AG04449 (cell line): ENCODE measurements around the gene TIE1.

Experiments
- CTCF ChIA-PET: fragments of 350-600 bp; formaldehyde crosslinking; extraction: SDS; loops from one replicate; lab custom pipeline; 2021; ENCODE audit warnings: antibody characterized with exemption; lab: Yijun Ruan, JAX
- POLR2A ChIA-PET: fragments of 400-600, 350-600 bp; formaldehyde crosslinking; extraction: SDS; loops from one replicate; lab custom pipeline; 2020; ENCODE audit warnings: antibody characterized with exemption, inconsistent platforms; lab: Yijun Ruan, JAX
- DNase-seq: peaks from one replicate; pipeline ENCODE4 v3.0.0-alpha.2; 2010; ENCODE audit warnings: low read depth, low spot score
- H3K4me3 ChIP-seq: 2 replicates; pipeline ENCODE4 v1.5.1; 2011; ENCODE audit warnings: low read depth, mild to moderate bottlenecking, control low read depth, low read length
- CTCF ChIP-seq: IDR thresholded peaks from one replicate; pipeline ENCODE4 v1.5.1; 2011; ENCODE audit warnings: mild to moderate bottlenecking, moderate library complexity, low read length, control low read depth, inconsistent platforms; ENCODE audit not compliant: insufficient read depth; ENCODE audit errors: missing control alignments

TIE1 gene

GRCh38 chr1:43313771-43314170, 13.0 kb downstream of the TIE1 start:
- DNase-seq, result no peak
- CTCF ChIA-PET, result no interaction called here
- POLR2A ChIA-PET, result no interaction called here

GRCh38 chr1:43314233-43314632, 13.5 kb downstream of the TIE1 start:
- ChIA-PET CTCF (no interaction called here), POLR2A (no interaction called here)
- TF ChIP-seq CTCF, result no peak
- DNase-seq, result no peak
- H3K4me3 ChIP-seq, result no peak overlapping the region

More at GRCh38 chr1:43313771-43314170, 13.0 kb downstream of the TIE1 start:
- TF ChIP-seq CTCF, result no peak
- H3K4me3 ChIP-seq, result no peak overlapping the region

- POLR2A ChIA-PET, result no interaction called here
These were observed 14.7 kb downstream of the TIE1 start for GRCh38 chr1:43315481-43315880.

GRCh38 chr1:43315963-43316737, 15.4 kb downstream of the TIE1 start:
- H3K4me3 ChIP-seq, result no peak overlapping the region
- POLR2A ChIA-PET, result no interaction called here
- no peak for DNase-seq
- CTCF ChIA-PET, result interaction anchor here (0.7 to 1.2 kb wide), 2 partner anchors 14 to 23 kb away, joined by 3 read pairs; no protein-coding TSS in a partner anchor
- TF ChIP-seq CTCF, result no peak

More at GRCh38 chr1:43315481-43315880, 14.7 kb downstream of the TIE1 start:
- DNase-seq, result no peak
- no peak overlapping the region for H3K4me3 ChIP-seq
- CTCF ChIA-PET, result no interaction called here
- TF ChIP-seq CTCF, result no peak

GRCh38 chr1:43316738-43317520, 16.1 kb downstream of the TIE1 start:
- H3K4me3 ChIP-seq, result no peak overlapping the region
- ChIA-PET CTCF (interaction anchor here (0.7 to 1.2 kb wide), 2 partner anchors 14 to 24 kb away, joined by 3 read pairs; no protein-coding TSS in a partner anchor), POLR2A (no interaction called here)
- no peak for DNase-seq
- TF ChIP-seq CTCF, result no peak

GRCh38 chr1:43317817-43318471, 17.2 kb downstream of the TIE1 start:
- DNase-seq, result no peak
- TF ChIP-seq CTCF, result no peak
- POLR2A ChIA-PET, result no interaction called here
- CTCF ChIA-PET, result no interaction called here
- H3K4me3 ChIP-seq, result no peak overlapping the region
